ENCODE measurements around the gene RBM24. TPM values are rescaled to one million over a fixed set of nuclear protein-coding genes. Genes with fewer than 3 reads are reported as not detected.

The RBM24 gene
- total and polyA plus RNA-seq, 2 donors (not counting 3 experiments of a cell fraction or from before 2014, with no cell fraction given), result 6.6 to 6.7 TPM

DNA sequence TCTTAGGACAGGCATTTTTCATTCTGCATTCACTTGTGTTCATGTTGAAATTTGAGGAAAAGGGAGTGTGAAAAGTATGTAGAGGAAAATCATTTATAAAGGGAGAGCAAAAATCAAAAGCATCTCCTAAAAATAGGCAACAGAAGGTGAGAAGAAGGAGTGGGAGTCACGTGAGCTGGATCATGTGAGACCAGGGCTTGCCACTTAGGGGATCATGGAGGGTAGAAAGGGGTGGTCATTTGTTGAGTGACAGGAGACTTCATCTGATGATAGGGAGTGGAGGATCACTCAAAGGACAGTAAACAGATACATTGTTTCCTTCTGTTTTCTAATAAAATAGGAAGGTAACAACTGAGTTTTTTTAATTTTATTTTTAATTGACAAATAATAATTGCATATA, 17.1 kb downstream of the RBM24 start:
- intact Hi-C loops (cut with micrococcal nuclease), result no loop called here
- no peaks in the 10 kb centered on the region for H3K9me3 ChIP-seq (replicated peaks; ENCODE audit: control insufficient read depth, insufficient read depth, low read length)
- TF ChIP-seq POLR2AphosphoS5 (IDR thresholded peaks at IDR 0.05; ENCODE audit: insufficient read depth, low read depth, low read length) (no peak), GATA2 (IDR thresholded peaks at IDR 0.05; ENCODE audit: insufficient read depth, insufficient read length, low read depth, low read length) (no peak), POLR2A (IDR thresholded peaks at IDR 0.05; ENCODE audit: low read depth, low read length) (no peak), JUN (IDR thresholded peaks at IDR 0.05; ENCODE audit: borderline replicate concordance, insufficient read depth, insufficient read length, low read depth) (no peak), FOS (IDR thresholded peaks at IDR 0.05; ENCODE audit: borderline replicate concordance, insufficient read depth, low read length) (no peak), EZH2 (IDR thresholded peaks at IDR 0.05; ENCODE audit: borderline replicate concordance, low read depth, low read length, severe bottlenecking) (no peak), MYC (IDR thresholded peaks at IDR 0.05; ENCODE audit: low read depth, low read length) (no peak), CTCF (IDR thresholded peaks at IDR 0.05; ENCODE audit: extremely low read depth in 1 of 2, insufficient read depth in 1 of 2, low read depth in 1 of 2, low read length in 2 of 2) (no peak)
- TF ChIP-seq, protein P1, sequence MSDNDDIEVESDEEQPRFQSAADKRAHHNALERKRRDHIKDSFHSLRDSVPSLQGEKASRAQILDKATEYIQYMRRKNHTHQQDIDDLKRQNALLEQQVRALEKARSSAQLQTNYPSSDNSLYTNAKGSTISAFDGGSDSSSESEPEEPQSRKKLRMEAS (IDR thresholded peaks at IDR 0.05; ENCODE audit: insufficient read depth, insufficient read length), result no peak
- ChIA-PET CTCF (no interaction called here), POLR2A (no interaction called here)
- H2AFZ ChIP-seq (ENCODE audit: low read depth, low read length), result no peak overlapping the region
- no peak overlapping the region for H3K9ac ChIP-seq (replicated peaks; ENCODE audit: extremely low read depth, insufficient read depth, low read length)
- no peaks in the 10 kb centered on the region for H3K9me1 ChIP-seq (replicated peaks; ENCODE audit: control insufficient read depth, extremely low read depth, insufficient read depth, low read length)
- no TSS peak for BruUV-seq (replicated peaks)
- H3K4me1 ChIP-seq (ENCODE audit: control insufficient read depth, extremely low read depth, insufficient read depth, low read length), result no peaks in the 10 kb centered on the region
- H3K79me2 ChIP-seq (ENCODE audit: control insufficient read depth, insufficient read depth, low read length), result no peaks in the 10 kb centered on the region
- H3K4me3 ChIP-seq (replicated peaks in 1 of 3; ENCODE audit: insufficient read depth in 1 of 3, low read depth in 1 of 3, low read length in 3 of 3), result no peak overlapping the region
- FAIRE-seq (no peak), DNase-seq (ENCODE audit: low read depth, low spot score) (no peak)
- H3K36me3 ChIP-seq (ENCODE audit: control insufficient read depth in 2 of 2, extremely low read depth in 1 of 2, insufficient read depth in 2 of 2, low read length in 2 of 2), result no peaks in the 10 kb centered on the region
- dilution Hi-C loops (cut with MboI; ENCODE audit: extremely low pct_ligation_motif_present, low sequenced_read_pairs), result no loop called here
- H3K4me2 ChIP-seq (ENCODE audit: insufficient read depth, low read length), result no peak overlapping the region
- no peak overlapping the region for H3K27ac ChIP-seq (ENCODE audit: insufficient read depth, low read depth, low read length)
- H4K20me1 ChIP-seq (replicated peaks; ENCODE audit: control insufficient read depth, extremely low read depth, insufficient read depth, low read length), result no peaks in the 10 kb centered on the region
- no peaks in the 10 kb centered on the region for H3K27me3 ChIP-seq (ENCODE audit: control insufficient read depth in 2 of 2, insufficient read depth in 2 of 2, low read length in 2 of 2)

Measured in endothelial cell of umbilical vein (primary cell).